OCI-LY7 (cell line): ENCODE results near the gene NPFFR2. TPM values are rescaled to one million over a fixed set of nuclear protein-coding genes. Genes with fewer than 3 reads are reported as not detected.

ENCODE experiments used
- BruUV-seq: library from RNA; stranded (reverse); fragments of 400-500 nt; replicated peaks from 2 replicates; lab custom pipeline; 2021; lab: Mats Ljungman, UMichigan
- CTCF ChIA-PET: fragments of 300-600 bp; sonication (Branson Sonifier 250); formaldehyde crosslinking; loops from one replicate; lab custom pipeline; 2022; ENCODE audit warnings: antibody characterized with exemption; ENCODE audit not compliant: unreplicated experiment; lab: Charles Lee
- POLR2A ChIA-PET: fragments of 300-600 bp; sonication (Branson Sonifier 250); formaldehyde crosslinking; loops from one replicate; lab custom pipeline; 2022; ENCODE audit warnings: antibody characterized with exemption; lab: Charles Lee
- DNase-seq: peaks from one replicate; pipeline ENCODE4 v3.0.0-alpha.2; 2015; ENCODE audit warnings: low spot score
- H2AFZ ChIP-seq: fragments of 200-600 bp; sonication (generic), shearing (Covaris generic); 2 replicates; pipeline ENCODE4 v1.6.1; 2014; ENCODE audit warnings: mild to moderate bottlenecking, antibody characterized with exemption, low read length, moderate library complexity
- H3K27ac ChIP-seq: fragments of 200-600 bp; sonication (generic); 2 replicates; pipeline ENCODE4 v1.5.1; 2014; ENCODE audit warnings: mixed run types, low read depth, mild to moderate bottlenecking, moderate library complexity, low read length, inconsistent platforms; ENCODE audit not compliant: poor library complexity, severe bottlenecking
- H3K36me3 ChIP-seq: fragments of 200-600 bp; sonication (generic); 2 replicates; pipeline ENCODE4 v1.6.1; 2014; ENCODE audit warnings: mild to moderate bottlenecking, antibody characterized with exemption, low read length, moderate library complexity, mixed read lengths; ENCODE audit not compliant: insufficient read depth
- H3K4me1 ChIP-seq: fragments of 200-600 bp; sonication (generic); 2 replicates; pipeline ENCODE4 v1.5.1; 2014; ENCODE audit warnings: mild to moderate bottlenecking, low read length; ENCODE audit not compliant: insufficient read depth, poor library complexity, severe bottlenecking
- H3K4me2 ChIP-seq: fragments of 200-600 bp; sonication (generic); 2 replicates; pipeline ENCODE4 v1.6.1; 2014; ENCODE audit warnings: mild to moderate bottlenecking, low read length
- H3K4me3 ChIP-seq: fragments of 200-600 bp; sonication (generic); 2 replicates; pipeline ENCODE4 v1.5.1; 2014; ENCODE audit warnings: mild to moderate bottlenecking, low read depth, low read length; ENCODE audit not compliant: poor library complexity, severe bottlenecking
- H3K79me2 ChIP-seq: fragments of 200-600 bp; sonication (generic); 2 replicates; pipeline ENCODE4 v1.6.1; 2016; ENCODE audit warnings: low read depth, mild to moderate bottlenecking, low read length, moderate library complexity, mixed read lengths; ENCODE audit not compliant: insufficient read depth
- H3K9me2 ChIP-seq: fragments of 200-600 bp; sonication (generic); 2 replicates; pipeline ENCODE4 v1.6.1; 2016; ENCODE audit warnings: mild to moderate bottlenecking, low read length, mixed read lengths; ENCODE audit not compliant: insufficient read depth
- H3K9me3 ChIP-seq: fragments of 200-600 bp; sonication (generic); 2 replicates; pipeline ENCODE4 v1.6.1; 2014; ENCODE audit warnings: mild to moderate bottlenecking, mixed run types, low read length, mixed read lengths
- H4K20me1 ChIP-seq: fragments of 200-600 bp; sonication (generic); 2 replicates; pipeline ENCODE4 v1.6.1; 2014; ENCODE audit warnings: mild to moderate bottlenecking, antibody characterized with exemption, low read length, moderate library complexity, mixed read lengths; ENCODE audit not compliant: insufficient read depth
- EZH2phosphoT487 ChIP-seq: fragments of 200-600 bp; sonication (generic); IDR thresholded peaks from 2 replicates; pipeline ENCODE4 v1.6.1; 2018; ENCODE audit warnings: low read depth, borderline replicate concordance, mild to moderate bottlenecking, mixed run types, antibody characterized with exemption, low read length, moderate library complexity, mixed read lengths
- intact Hi-C: fragments of 100-400 bp; cut with micrococcal nuclease; formaldehyde crosslinking; loops from one replicate; pipeline ENCODE4 v1.10.0; 2022; ENCODE audit not compliant: unreplicated experiment
- total RNA-seq, 2 experiments: library from RNA; depleted of rRNA in 1 of 2; stranded (reverse); fragments of >200 nt in 1 of 2; shearing (Covaris generic) in 1 of 2; gene quantifications; 2 replicates each; pipeline ENCODE4 v1.2.3, GENCODE V29; 2014 to 2022
- TF ChIP-seq, protein P1 (sequence below): fragments of 200-600 bp; sonication (generic); conservative IDR thresholded peaks from 2 replicates; pipeline ENCODE4 v1.5.1; 2014; ENCODE audit warnings: mild to moderate bottlenecking, antibody characterized with exemption, low read length, moderate library complexity, mixed read lengths

The NPFFR2 gene
- total RNA-seq, 2 experiments from 2014 or later = not detected

DNA sequence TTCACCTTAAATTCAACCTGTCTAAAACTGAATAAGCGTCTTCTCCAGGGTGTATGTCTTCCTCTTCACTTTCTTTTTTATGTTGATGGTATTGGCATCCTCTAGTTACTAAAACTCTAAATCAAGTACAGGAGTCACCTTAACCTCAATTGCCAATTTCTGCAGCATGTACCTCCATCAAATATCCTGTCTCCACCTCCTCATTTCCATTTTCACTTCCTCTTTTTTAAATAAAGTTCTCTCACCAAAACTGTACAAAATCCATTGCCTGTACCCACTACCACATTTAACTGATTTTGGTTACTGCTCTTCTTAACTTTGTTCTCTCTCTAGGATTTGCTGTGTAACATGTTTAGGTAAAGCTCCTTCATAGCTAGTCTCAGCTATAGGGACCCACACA, 9.2 kb upstream of the NPFFR2 start:
- ChIA-PET POLR2A (no interaction called here), CTCF (no interaction called here)
- Histone ChIP-seq H3K4me3 (no peak overlapping the region), H2AFZ (no peak overlapping the region), H3K36me3 (no peaks in the 10 kb centered on the region), H3K27ac (no peak overlapping the region), H3K4me1 (no peaks in the 10 kb centered on the region), H3K4me2 (no peak overlapping the region), H3K9me3 (no peaks in the 10 kb centered on the region), H3K79me2 (no peaks in the 10 kb centered on the region), H3K9me2 (no peaks in the 10 kb centered on the region), H4K20me1 (no peaks in the 10 kb centered on the region)
- TF ChIP-seq, protein P1, sequence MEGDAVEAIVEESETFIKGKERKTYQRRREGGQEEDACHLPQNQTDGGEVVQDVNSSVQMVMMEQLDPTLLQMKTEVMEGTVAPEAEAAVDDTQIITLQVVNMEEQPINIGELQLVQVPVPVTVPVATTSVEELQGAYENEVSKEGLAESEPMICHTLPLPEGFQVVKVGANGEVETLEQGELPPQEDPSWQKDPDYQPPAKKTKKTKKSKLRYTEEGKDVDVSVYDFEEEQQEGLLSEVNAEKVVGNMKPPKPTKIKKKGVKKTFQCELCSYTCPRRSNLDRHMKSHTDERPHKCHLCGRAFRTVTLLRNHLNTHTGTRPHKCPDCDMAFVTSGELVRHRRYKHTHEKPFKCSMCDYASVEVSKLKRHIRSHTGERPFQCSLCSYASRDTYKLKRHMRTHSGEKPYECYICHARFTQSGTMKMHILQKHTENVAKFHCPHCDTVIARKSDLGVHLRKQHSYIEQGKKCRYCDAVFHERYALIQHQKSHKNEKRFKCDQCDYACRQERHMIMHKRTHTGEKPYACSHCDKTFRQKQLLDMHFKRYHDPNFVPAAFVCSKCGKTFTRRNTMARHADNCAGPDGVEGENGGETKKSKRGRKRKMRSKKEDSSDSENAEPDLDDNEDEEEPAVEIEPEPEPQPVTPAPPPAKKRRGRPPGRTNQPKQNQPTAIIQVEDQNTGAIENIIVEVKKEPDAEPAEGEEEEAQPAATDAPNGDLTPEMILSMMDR = no peak
- TF ChIP-seq EZH2phosphoT487 = no peak
- peak; percentile 1 for DNase-seq
- BruUV-seq = no TSS peak
- intact Hi-C loops = no loop called here

DNA sequence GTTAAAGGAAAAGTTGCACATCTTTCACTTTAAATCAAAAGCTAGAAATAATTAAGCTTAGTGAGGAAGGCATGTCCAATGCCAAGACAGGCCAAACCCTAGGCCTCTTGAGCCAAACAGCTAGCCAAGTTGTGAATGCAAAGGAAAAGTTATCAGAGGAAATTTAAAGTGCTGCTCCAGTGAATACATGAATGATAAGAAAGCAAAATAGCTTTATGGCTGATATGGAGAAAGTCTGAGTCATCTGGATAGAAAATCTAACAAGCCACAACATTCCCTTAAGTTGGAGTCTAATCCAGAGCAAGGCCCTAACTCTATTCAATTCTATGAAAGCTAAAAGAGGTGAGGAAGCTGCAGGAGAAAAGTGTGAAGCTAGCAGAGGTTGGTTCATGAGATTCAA, 23.8 kb downstream of the NPFFR2 start:
- TF ChIP-seq EZH2phosphoT487 = no peak
- TF ChIP-seq, protein P1 = no peak
- Histone ChIP-seq H3K36me3 (no peaks in the 10 kb centered on the region), H3K4me2 (no peak overlapping the region), H3K9me3 (no peaks in the 10 kb centered on the region), H3K27ac (no peak overlapping the region), H2AFZ (no peak overlapping the region), H4K20me1 (no peaks in the 10 kb centered on the region), H3K4me3 (no peak overlapping the region), H3K79me2 (no peaks in the 10 kb centered on the region), H3K4me1 (no peaks in the 10 kb centered on the region), H3K9me2 (no peaks in the 10 kb centered on the region)
- intact Hi-C loops = no loop called here
- CTCF ChIA-PET = no interaction called here
- no TSS peak for BruUV-seq
- POLR2A ChIA-PET = interaction anchor here (0.6 kb wide), 1 partner anchor 576 kb away, joined by 3 read pairs; no protein-coding TSS in a partner anchor
- no peak for DNase-seq

DNA sequence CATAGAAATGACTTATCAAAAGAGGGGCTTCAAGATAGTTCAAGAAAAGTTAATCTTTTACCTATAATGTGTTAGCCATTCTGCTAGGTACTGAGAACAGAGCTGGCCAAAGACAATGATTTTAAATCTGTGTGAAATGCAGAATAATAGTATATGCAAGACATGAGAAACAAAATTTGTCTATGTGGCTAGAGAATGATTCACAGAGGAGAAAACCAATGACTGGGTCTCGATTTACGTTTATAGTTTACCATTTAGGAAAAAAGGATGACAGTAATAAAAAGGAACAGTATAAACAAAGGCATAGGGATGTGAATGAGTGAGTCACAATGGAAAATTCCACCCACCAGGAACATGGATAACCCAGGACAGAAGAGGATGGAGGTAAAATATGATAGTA, 31.9 kb downstream of the NPFFR2 start:
- Histone ChIP-seq H3K9me2 (no peaks in the 10 kb centered on the region), H3K4me3 (no peak overlapping the region), H4K20me1 (no peaks in the 10 kb centered on the region), H2AFZ (no peak overlapping the region), H3K9me3 (no peaks in the 10 kb centered on the region), H3K27ac (no peak overlapping the region), H3K36me3 (no peaks in the 10 kb centered on the region), H3K4me1 (no peaks in the 10 kb centered on the region), H3K4me2 (no peak overlapping the region), H3K79me2 (no peaks in the 10 kb centered on the region)
- intact Hi-C loops = no loop called here
- CTCF ChIA-PET = interaction anchor here (0.5 kb wide), 1 partner anchor 26 kb away, joined by 3 read pairs; no protein-coding TSS in a partner anchor
- no peak for DNase-seq
- no peak for TF ChIP-seq EZH2phosphoT487
- TF ChIP-seq, protein P1 = no peak
- POLR2A ChIA-PET = no interaction called here
- no TSS peak for BruUV-seq
